Activated gamma-delta T cell (primary cell): ENCODE results near the gene RALY.

Experiments
- DNase-seq: peaks from one replicate; lab custom pipeline; 2025; lab: John Stamatoyannopoulos, UW

The RALY gene

DNA sequence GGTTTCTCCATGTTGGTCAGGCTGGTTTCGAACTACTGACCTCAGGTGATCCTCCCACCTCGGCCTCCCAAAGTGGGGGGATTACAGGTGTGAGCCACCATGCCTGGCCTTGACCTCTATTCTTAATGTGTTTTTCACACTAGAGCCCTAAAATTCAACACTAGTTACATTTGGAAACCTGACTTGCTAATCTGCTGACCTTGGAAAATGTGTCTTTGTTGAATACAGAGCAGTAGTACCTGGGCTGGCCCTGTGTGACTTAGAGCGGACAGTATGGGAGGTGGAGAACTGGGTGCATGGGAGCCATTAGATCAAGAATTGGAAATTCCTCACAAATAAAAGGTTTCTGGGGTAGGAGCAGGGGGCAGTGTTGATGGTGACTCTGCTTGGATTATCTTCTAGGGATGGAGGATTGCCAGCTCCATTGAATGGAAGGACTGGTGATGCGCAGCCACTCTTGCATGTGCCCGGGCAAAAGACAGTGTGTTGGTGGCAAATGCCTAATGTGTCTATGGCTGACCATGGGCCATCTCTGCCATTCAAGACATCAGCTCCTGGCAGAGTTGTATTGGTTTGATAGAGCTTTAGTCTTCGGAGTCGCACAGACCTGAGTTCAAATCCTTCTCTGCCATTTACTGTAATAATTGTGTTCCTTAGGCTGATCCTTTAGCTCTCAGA, 53.4 kb downstream of the RALY start:
- no peak for DNase-seq

DNA sequence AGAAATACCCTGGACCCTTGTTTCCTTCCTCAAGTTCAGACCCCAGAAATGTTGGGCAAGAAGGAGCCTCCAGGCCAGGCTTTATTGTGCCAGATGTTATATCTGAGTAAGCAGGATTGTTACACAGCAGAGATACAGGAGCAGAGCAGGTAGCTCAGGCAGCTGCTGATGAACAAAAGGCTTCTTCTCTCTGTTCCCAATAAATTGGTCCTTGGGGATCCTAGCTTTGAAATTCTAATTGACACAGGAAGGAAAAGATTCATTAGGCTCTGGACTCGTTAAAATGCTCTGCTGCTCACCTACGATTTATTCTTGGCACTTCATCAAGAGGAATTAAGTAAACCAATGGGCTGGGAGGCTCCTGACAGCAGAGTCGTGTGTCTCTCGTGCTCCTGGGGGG, 54.2 kb downstream of the RALY start:
- no peak for DNase-seq

DNA sequence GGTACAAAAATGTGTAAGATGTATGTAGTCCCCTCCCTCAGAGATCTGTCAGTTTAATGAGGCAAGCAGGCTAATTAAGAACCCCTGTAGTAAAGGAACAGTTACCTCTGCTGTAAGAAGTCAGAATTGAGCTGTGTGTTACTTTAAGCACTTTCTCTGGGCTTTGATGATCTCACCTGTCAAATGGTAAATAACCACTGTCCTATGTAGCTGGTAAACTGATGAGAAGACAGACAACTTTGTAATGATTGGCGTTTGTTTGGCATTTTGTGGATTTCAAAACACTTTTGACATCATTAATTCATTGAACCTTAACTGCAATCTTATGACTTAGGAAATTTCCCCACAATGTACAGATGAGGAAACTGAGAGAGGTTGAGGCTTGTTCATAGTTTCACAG, 55.7 kb downstream of the RALY start:
- no peak for DNase-seq

DNA sequence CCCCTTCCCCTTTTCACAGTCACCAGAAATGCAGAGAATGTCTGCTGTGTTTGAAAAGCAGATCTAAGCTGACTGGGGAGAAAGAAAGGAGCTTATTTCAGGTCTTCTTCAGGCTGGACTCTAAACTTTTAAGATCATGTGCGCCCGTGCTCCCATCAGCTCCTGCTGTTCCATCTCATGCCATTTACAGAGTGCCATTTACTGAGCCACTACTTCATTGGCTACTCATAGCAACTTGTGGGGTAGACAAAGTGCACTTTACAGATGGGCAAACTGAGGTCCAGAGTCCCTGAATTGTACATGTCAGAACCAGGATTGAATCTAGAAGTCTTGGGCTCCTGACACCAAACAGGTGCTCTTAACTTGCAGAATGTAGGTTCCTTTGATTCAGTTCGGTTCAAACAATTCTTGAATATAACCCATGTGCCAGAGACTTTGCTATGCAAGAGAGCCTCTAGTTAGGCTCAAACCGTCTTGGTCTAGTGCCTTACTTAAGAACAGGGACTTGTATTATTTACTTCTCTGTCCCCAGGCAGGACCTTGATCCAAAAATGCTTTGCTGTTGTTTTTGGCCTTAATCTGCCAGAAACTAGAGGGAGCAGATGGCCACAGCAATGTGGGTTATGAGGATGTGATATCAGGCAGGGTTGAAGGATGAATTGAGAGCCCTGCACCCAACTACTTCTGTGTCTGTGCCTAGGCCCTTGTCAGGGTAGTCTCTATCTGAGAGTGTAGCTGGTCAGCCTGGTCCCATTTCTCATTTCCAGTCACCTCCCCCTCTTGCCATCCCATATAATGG, 56.4 kb downstream of the RALY start:
- no peak for DNase-seq

DNA sequence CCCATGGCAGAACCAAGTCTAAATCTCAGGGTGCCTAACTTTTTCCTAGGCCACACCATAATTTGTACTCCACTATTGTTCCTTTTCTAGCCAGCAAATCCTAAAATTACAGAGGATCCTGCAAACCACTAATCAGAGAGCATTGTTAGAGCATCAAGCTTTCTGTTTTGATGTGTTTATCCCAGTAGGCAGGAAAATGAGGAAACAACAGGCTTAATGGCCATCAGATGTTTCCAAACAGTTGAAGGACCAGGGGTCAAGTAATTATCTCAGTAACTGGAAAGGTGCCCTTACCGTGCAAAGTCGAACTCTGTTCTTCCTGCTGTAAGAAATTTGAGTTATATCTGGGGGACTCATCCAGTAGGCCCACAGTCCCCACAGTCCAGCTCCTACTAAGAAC, 58.7 kb downstream of the RALY start:
- DNase-seq: no peak

DNA sequence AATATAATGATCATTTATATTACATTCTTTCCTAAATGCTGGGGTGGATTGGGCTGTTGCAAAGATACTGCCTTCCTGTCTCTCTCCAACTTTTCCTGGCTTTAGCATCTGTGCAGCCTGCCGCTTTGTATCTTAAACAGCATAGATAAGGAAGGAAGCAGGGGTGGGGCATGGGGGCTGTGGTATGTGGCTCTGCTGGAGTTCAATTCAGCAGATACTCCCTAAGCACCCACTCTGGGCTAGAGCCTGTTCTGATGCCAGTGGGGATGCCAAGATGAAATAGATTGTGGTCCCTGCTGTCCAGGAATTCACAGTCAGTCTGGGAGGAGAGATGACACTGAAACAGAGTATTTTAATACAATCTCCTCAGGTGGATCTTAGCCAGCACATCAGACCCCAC, 61.6 kb downstream of the RALY start:
- DNase-seq: no peak

DNA sequence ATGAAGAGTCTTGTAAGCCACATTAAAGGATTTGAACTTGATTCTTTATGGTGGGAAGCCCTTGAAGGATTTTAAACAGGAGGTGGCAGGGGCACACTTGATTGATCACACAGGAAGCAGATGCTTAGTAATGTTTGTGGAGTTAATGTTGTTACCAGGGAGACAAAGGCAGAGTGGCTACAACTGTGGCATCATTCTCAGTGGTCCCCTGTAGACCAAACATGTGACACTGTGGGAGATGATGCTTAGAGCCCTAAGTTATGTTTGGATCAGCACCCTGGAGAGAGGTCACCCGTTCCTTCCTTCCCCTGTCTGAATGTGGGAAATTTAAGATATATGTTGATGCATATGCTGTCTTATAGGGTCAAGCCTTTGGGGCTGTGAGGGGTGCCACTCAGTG, 65.1 kb downstream of the RALY start:
- DNase-seq: no peak

DNA sequence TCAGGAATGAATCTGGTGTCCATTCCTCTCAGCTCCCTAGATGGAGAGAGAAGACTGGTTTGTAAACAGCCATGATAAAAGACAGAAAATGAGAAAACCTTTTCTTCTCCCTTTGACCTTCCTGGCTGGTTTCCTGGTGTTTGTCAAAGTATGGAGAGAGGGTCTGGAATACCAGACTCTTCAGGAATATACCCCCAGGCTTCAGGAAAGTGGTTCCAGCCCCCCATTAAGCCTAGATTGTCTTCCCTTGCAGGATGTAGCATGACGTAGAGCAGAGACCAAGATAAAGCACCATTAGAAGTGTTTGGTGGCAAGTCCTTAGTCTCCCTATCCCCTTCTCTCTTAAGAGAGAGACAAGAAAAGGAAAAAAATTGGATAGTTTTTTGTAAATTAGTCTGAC, 67.3 kb downstream of the RALY start:
- DNase-seq: no peak

DNA sequence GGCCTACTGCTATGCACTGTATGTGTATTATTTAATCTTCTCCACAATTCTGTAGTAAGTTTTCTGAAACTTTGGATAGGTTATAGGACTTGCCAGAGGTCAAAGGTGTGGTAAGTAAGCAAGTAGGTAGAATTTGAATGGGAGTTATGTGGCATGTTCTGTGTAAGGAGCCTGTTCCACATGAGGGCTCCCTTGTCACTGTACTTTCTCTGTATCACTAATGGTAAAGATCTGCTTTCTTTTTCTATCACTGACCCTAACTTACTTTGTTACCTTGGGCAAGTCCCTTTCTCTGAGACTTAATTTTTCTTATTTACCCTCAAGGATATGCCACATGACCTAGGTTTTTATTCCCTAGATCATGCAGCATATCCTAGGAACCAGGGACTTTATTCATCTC, 68.0 kb downstream of the RALY start:
- DNase-seq: no peak

DNA sequence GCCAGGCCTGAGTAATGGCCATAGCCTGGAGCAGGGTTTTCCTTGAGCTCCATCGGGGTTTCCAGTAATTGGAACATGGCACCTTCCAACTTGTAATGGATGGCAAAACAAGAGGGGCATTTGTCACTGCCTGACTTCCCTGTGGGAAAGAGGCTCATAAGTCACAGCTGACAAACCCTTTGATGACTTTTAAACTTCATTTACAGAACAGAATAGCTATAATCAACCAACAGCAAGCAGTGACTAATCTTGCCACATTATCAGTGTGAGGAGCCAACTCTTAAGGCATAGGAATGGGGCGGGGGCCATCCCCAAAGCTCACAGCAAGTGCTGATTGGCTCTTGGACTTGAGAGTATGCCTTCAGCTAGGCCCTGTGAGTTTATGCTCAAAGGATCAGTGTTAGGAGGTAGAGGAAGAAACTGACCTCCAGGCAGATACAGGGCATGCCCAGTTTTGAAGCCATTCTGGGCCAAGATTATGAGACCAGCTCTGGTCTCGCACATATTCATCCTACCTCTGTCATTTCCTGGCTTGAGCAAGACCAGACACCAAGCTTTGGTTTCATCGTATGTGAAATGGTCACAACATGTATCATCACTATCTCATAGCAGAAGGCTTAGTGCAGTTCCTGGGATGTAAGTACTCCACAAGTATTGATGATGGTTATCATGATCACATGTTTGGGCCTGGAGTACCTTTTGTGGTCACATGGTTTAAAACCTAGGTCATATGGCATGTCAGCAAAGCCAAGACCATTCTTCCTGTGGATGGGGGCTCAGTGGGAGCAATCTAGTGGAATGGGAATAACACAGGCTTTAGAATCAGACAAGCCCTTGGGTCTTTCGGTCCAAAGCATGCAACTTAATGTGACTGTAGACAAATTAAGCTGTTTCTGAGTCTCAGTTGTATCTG, 69.1 kb downstream of the RALY start:
- no peak for DNase-seq

DNA sequence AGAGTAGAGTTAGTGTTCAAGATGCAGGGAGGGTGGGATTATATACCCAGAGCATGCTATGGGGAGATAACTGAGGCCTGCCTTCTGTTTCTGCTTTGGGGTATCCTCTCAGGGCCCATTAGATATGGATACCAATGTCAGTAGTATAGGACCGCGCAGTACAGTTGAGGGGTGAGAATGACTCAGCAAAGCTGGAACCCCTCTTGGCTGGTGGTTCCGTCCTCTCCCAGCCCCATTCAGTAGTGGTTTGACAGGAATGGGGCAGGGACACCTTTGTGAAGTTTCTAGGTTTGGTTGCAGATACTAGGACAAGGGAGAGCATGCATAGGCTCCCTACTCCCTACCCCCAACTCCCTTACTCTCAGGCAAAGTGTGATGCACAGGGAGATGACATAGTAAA, 70.6 kb downstream of the RALY start:
- no peak for DNase-seq

DNA sequence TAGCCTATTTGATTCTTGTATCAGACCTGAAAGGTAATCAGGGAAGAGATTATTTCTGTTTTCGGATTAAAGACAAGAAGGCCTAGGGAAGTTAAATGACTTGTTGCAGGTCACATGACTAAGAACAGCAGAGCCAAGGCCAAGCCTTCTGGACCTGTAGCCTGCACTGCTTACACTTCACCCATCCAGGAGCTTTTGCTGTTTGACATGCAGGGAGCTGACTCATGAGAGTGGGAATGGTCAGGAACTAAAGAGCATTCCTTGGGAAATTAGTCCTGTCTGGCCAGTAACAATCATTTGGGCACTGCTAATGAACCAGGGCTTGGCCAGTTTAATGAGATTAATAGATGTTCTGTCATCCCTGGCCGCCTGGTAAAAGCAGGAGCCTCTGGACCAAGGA, 71.5 kb downstream of the RALY start:
- DNase-seq: no peak

DNA sequence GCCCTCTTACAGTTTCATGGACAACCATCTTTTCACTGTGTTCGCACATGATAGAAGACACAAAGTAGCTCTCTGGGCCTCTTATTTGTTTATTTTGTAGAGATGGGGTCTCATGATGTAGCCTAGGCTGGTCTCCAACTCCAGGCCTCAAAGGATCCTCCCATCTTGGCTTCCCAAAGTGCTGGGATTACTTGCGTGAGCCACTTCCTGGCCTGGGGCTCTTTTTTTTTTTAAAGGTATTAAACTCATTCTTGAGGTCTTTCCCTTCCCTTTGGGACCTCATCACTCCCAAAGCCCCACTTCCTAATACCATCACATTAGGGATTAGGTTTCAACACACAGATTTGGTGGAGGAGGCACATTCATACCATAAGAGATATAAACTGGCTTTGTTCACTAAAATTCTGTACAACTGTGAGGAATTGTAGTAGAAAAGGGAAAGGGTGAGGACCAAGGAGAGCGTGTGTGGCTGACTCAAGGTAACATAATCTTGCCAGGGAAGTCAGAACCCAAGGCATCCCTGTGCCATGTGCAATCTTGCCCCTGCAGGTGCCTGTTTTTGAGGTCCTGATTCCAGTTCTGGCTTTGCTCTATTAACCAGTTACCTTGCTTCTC, 72.9 kb downstream of the RALY start:
- DNase-seq: no peak

DNA sequence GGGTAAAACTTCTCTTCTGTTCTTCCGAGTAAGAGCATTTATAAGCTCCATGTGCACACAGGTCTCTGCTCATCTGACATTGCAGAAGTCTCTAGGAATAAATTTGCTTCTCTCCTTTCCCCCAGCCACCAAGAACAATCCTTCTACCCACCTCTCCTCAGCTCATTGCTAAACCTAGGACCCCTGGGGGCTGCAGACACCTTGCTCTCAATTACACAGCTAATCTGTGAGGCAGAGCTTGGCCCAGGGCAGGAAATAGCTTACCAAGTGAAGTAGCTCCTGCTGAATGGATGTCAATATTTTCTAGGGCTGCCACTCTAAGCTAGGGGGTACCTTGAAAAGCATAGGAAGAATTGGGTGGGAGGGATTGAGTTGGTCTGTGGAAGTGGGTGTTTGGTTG, 74.3 kb downstream of the RALY start:
- no peak for DNase-seq

DNA sequence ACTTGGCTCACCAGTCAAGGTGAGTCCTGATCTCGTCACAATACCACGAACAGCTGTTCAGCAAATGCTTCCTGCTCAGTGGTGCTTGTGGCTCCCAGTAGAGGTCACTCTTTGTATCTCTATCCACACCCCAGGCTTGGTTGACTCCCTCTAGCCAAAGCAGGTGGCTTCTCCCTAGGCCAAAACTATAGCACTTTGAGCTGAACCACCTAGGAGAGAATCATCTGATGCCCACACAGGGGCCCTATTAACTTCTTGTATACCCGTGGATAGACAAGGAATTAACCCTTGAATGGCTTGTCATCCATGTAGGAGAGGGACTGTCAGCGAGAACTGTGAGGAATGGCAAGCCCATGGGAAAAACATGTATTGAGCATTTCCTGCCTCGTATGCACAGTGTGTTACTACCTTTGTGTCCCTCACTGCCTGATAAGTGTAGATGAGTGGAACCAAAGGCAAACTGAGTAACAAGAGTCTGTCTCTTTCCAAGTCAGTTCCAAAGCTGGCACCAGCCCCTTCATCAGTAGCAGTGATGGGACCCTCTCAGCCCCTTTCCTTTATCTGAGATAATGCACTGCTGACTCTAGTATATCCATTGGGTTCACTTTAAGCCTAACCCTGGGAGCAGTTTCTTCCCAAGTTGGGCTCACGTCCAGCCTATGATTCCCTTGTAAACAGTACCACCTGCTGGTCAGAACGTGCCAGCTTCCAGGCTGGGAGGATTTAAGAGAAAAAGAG, 75.8 kb downstream of the RALY start:
- no peak for DNase-seq

DNA sequence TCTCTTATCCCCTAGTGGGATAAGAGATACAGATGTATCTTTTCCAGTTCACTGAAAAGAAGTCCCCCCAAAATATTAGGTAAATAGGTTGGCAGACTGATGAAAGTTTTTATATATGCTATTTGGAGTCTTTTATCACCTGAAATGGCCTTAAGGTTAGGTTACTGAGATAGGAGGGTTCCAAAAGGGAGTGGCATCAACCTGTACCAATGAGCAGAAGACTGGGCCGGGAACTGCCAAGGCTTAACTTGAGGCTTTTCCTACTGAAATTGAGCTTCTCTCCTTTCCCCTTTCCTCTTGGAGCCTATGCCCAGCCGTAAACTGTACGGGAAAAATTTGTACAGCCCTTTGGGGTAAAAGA, 76.3 kb downstream of the RALY start:
- DNase-seq: no peak

DNA sequence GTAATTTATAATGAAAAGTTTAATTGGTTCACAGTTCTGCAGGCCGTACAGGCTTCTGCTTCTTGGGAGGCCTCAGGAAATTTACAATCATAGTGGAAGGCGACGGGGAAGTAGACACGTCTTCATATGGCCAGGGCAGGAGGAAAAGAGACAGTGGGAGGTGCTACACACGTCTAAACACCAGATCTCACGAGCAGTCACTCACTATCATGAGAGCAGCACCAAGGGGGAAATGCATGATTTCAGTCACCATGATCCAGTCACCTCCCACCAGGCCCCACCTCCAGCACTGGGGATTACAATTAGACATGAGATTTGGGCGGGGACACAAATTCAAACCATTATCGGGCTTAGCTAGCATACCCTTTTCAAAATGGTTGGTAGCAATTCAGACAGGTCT, 77.1 kb downstream of the RALY start:
- no peak for DNase-seq

DNA sequence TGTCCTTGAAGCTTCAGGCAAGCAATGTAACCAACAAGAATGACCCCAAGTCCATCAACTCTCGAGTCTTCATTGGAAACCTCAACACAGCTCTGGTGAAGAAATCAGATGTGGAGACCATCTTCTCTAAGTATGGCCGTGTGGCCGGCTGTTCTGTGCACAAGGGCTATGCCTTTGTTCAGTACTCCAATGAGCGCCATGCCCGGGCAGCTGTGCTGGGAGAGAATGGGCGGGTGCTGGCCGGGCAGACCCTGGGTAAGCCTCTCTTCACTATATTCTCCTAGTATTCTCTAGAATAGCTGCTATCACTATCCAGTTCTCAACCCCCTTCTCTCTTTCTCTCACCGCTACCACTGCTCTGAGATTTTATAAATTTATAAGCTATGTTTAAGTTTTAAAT, 78.4 kb downstream of the RALY start:
- DNase-seq: no peak

DNA sequence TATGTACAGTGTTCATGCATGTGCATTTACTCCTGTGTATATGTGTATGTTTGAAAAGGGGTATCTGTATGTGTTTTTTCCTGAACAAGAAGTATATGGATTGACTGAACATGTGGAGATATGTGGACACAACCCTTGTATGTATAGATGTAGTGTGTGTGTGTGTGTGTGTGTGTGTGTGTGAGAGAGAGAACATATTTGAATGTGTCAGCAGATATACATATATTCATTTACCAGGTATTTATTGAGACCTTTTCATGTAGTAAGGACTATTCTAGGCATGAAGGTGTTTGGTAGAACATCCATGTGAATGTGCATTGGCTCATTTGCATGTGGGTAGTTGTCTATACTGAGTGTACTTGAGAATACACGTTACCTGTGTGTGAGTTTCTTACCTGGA, 79.1 kb downstream of the RALY start:
- no peak for DNase-seq

DNA sequence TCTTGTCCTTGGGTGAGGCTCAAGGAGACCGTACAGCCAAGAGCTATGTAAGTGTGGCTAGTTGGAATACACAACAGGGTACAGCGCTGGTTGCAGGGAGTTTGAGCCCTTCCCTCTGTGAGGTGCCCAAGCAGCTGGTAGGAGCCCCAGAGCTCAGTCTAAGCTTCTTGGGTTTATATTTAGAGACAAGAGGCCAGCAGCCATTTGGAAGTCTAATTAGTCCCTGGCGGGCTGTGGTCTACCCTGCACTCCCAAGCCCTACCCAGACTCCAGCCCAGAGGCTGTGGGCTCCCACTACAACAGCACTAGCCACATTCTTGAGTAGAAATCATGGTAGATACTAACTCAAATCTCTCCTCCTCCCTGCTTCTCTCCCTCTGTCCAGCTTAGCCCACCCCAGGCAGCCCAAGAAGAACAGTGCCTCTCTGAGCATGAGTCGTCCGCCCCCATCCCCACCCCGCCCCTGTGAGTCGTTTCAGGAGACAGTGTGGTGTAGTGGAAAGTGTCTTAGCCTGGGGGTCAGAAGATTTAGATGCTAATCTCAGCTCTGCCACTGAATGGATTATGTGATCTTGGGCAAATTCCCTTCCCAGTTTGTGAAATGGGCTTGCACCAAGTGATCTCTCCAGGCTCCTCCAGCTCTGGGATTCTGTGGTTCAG, 80.5 kb downstream of the RALY start:
- DNase-seq: no peak

DNA sequence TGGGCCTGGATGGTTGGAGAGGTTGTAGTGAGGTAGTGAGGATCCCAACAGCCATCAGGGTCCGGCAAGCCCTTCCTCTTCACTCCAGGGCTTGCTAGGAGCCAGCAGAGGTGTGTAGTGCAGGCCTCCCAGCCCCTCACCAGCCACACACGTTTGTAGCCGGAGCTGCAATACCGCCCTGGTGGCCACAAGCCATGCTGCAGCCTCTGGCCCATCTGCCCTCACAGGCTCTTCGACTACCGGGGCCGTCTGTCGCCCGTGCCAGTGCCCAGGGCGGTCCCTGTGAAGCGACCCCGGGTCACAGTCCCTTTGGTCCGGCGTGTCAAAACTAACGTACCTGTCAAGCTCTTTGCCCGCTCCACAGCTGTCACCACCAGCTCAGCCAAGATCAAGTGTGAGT, 81.9 kb downstream of the RALY start:
- no peak for DNase-seq
